ENCODE measurements around the gene FMR1. TPM values are rescaled to one million over a fixed set of nuclear protein-coding genes. Genes with fewer than 3 reads are reported as not detected.

Gene FMR1
- total RNA-seq, 1 experiment from 2014 or later = 80.8 TPM

DNA sequence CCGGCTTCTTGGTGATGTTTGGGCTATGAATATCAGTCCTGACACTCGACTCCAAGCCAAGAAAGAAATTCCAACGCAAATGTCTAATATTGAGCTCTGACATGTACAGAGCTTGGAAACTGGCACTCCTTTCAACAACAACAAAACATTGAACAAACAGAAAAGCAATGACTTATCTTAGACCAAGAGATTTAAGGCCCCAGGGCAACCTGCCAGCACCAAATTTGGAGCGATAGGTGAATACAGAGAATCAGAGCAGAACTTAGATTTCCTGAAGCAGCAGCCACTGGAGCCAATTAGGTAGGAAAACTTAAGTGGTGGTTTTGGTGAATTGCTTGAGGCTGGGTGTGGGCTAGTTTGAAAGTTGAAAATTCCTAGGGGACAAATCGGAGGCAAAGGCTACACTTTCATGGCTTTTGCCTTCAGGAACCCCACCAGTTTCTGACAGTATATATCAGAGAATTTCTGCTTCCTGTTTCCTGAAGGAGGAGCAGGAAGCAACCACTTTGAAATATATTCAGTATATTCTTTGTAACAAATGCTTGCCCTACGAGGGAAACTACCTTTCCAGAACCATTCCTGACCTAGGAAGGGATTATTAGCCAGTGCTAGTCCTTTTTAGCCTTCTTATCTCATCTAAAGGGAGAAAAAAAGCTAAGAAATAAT is 10.1 kb upstream of the FMR1 start:
- Histone ChIP-seq H3K4me1 (peaks cover 36% of the 10 kb centered on the region), H3K27me3 (no peaks in the 10 kb centered on the region), H3K9me3 (replicated peaks) (no peaks in the 10 kb centered on the region), H3K36me3 (no peaks in the 10 kb centered on the region), H3K4me3 (no peak overlapping the region), H3K27ac (peak overlapping the region; percentile 95; the same call in 1 of the 2 replicates)
- DNase-seq = no peak

DNA sequence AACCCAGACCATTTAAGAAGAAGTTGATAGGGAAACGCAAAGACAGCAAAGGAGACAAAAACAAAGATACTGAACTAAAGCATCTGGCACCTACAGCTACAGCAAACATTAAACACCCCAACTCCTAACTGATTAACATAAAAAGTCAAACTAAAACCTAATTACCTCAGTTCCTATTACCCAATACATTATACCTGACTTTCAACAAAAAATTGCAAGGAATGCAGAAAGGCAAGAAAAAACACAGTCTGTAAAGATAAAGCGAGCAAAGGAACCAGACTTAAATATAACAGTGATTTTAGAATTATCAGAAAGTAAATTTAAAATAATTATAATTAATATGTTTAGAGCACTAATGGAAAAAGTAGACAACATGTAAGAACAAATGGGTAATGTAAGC is 9.4 kb upstream of the FMR1 start:
- H3K4me3 ChIP-seq = no peak overlapping the region
- no peaks in the 10 kb centered on the region for H3K27me3 ChIP-seq
- H3K36me3 ChIP-seq = no peaks in the 10 kb centered on the region
- H3K27ac ChIP-seq = no peak overlapping the region
- H3K4me1 ChIP-seq = peaks cover 36% of the 10 kb centered on the region
- DNase-seq = no peak
- H3K9me3 ChIP-seq (replicated peaks) = no peaks in the 10 kb centered on the region

DNA sequence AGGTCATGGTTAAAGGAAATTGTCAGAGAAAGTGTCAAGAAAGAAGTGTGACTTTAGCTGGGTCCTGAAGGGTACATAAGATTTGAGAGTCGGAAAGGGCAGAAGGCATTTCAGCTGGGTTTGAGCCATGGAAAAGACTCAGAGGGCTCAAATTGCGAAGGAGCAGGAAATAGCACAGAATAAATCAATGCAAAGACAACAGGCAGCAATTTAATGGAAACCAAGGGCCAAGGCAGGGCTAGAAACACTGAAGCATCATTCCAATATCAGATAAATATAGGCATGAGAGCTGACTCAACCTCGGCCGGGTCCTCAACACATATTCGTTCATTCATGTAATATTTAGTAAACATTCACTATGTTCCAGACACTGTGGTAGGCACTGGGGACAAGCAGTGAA is 3.6 kb upstream of the FMR1 start:
- no peak for DNase-seq
- H3K9me3 ChIP-seq (replicated peaks) = no peaks in the 10 kb centered on the region
- H3K4me3 ChIP-seq = no peak overlapping the region
- no peaks in the 10 kb centered on the region for H3K4me1 ChIP-seq
- H3K27me3 ChIP-seq = no peaks in the 10 kb centered on the region
- no peak overlapping the region for H3K27ac ChIP-seq
- H3K36me3 ChIP-seq = no peaks in the 10 kb centered on the region

- H3K27me3 ChIP-seq = no peaks in the 10 kb centered on the region
- H3K4me1 ChIP-seq = no peaks in the 10 kb centered on the region; the same call in 1 of the 2 replicates
- H3K27ac ChIP-seq = no peak overlapping the region
- H3K36me3 ChIP-seq = no peaks in the 10 kb centered on the region
- no peak for DNase-seq
- H3K9me3 ChIP-seq (replicated peaks) = no peaks in the 10 kb centered on the region
- H3K4me3 ChIP-seq = no peak overlapping the region
Measured at GRCh38 chrX:147910607-147911006, 1.1 kb upstream of the FMR1 start.

DNA sequence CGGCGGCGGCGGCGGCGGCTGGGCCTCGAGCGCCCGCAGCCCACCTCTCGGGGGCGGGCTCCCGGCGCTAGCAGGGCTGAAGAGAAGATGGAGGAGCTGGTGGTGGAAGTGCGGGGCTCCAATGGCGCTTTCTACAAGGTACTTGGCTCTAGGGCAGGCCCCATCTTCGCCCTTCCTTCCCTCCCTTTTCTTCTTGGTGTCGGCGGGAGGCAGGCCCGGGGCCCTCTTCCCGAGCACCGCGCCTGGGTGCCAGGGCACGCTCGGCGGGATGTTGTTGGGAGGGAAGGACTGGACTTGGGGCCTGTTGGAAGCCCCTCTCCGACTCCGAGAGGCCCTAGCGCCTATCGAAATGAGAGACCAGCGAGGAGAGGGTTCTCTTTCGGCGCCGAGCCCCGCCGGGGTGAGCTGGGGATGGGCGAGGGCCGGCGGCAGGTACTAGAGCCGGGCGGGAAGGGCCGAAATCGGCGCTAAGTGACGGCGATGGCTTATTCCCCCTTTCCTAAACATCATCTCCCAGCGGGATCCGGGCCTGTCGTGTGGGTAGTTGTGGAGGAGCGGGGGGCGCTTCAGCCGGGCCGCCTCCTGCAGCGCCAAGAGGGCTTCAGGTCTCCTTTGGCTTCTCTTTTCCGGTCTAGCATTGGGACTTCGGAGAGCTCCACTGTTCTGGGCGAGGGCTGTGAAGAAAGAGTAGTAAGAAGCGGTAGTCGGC is 528 bp downstream of the FMR1 start:
- no peaks in the 10 kb centered on the region for H3K27me3 ChIP-seq
- H3K4me3 ChIP-seq = peak overlapping the region; percentile 98
- no peaks in the 10 kb centered on the region for H3K9me3 ChIP-seq (replicated peaks)
- peaks cover 2% of the 10 kb centered on the region; the same call in 1 of the 2 replicates for H3K36me3 ChIP-seq
- H3K27ac ChIP-seq = peak overlapping the region; percentile 94
- peak; percentile 43 to 58 for DNase-seq
- H3K4me1 ChIP-seq = no peaks in the 10 kb centered on the region; the same call in 1 of the 2 replicates

DNA sequence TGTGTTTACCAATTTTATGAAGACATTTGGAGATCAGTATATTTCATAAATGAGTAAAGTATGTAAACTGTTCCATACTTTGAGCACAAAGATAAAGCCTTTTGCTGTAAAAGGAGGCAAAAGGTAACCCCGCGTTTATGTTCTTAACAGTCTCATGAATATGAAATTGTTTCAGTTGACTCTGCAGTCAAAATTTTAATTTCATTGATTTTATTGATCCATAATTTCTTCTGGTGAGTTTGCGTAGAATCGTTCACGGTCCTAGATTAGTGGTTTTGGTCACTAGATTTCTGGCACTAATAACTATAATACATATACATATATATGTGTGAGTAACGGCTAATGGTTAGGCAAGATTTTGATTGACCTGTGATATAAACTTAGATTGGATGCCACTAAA is 1.9 kb downstream of the FMR1 start:
- no peak for DNase-seq
- Histone ChIP-seq H3K4me1 (no peaks in the 10 kb centered on the region; the same call in 1 of the 2 replicates), H3K9me3 (replicated peaks) (no peaks in the 10 kb centered on the region), H3K36me3 (peaks cover 2% of the 10 kb centered on the region; the same call in 1 of the 2 replicates), H3K27me3 (no peaks in the 10 kb centered on the region), H3K27ac (no peak overlapping the region), H3K4me3 (peak overlapping the region; percentile 98)

DNA sequence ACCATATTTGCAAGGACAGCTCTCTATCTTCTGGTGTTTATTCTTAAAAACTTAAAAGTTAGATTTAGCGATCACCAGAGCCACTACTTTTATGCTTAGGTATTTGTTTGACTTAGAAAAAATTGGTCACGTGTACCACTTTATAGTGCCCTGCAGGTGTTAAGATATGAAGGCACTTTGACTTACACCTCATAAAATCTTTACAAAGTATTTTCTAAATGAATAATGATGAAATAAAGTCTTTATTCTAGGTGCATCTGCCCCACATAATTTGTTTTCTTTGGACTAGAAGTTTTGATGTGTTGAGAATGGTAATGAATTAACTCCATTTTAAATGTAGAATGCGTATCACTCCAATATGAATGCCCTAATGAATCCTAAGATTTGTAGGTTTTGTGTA is 2.9 kb downstream of the FMR1 start:
- peaks cover 2% of the 10 kb centered on the region; the same call in 1 of the 2 replicates for H3K36me3 ChIP-seq
- H3K9me3 ChIP-seq (replicated peaks) = no peaks in the 10 kb centered on the region
- H3K4me3 ChIP-seq = peak overlapping the region; percentile 98
- H3K4me1 ChIP-seq = peaks cover 7% of the 10 kb centered on the region
- no peaks in the 10 kb centered on the region for H3K27me3 ChIP-seq
- no peak for DNase-seq
- no peak overlapping the region for H3K27ac ChIP-seq

DNA sequence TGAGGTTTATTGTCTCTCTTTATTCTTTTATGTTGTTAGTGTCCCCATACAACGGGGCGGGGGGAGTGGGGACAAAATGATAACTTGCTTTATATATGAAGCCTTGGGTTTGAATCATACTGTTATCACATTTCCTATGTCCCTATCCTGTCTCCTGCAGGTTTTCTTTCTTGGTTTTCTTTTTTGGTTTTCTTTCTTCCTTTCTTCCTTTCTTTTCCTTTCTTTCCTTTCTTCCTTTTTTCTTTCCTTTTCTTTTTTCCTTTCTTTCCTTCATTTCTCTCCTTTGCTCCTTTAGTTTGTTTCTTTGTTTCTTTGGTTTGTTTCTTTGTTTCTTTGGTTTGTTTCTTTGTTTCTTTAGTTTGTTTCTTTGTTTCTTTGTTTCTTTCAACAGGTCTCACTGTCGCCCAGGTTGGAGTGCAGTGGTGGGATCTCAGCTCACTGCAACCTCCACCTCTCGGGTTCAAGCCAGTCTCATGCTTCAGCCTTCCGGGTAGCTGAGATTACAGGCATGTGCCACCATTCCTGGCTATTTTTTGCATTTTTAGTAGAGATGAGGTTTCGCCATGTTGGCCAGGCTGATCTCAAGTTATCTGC is 4.8 kb downstream of the FMR1 start:
- Histone ChIP-seq H3K36me3 (peaks cover 2% of the 10 kb centered on the region; the same call in 1 of the 2 replicates), H3K9me3 (replicated peaks) (no peaks in the 10 kb centered on the region), H3K27me3 (no peaks in the 10 kb centered on the region), H3K4me1 (peaks cover 20% of the 10 kb centered on the region), H3K27ac (no peak overlapping the region), H3K4me3 (no peak overlapping the region)
- DNase-seq = no peak

- peaks cover 2% of the 10 kb centered on the region for H3K36me3 ChIP-seq
- H3K27me3 ChIP-seq = no peaks in the 10 kb centered on the region
- no peak overlapping the region for H3K4me3 ChIP-seq
- no peak for DNase-seq
- H3K27ac ChIP-seq = no peak overlapping the region
- H3K9me3 ChIP-seq (replicated peaks) = no peaks in the 10 kb centered on the region
- H3K4me1 ChIP-seq = peaks cover 20% of the 10 kb centered on the region
Measured at GRCh38 chrX:147917700-147918695, 6.3 kb downstream of the FMR1 start.

- DNase-seq = peak; percentile 33 to 68
- peaks cover 2% of the 10 kb centered on the region for H3K36me3 ChIP-seq
- H3K4me3 ChIP-seq = no peak overlapping the region
- H3K27ac ChIP-seq = peak overlapping the region; percentile 35
- no peaks in the 10 kb centered on the region for H3K9me3 ChIP-seq (replicated peaks)
- peaks cover 20% of the 10 kb centered on the region for H3K4me1 ChIP-seq
- no peaks in the 10 kb centered on the region for H3K27me3 ChIP-seq
Measured at GRCh38 chrX:147920161-147920666, 8.5 kb downstream of the FMR1 start.

GRCh38 chrX:147923605-147924004 is 11.9 kb downstream of the FMR1 start:
- no peak overlapping the region for H3K4me3 ChIP-seq
- H3K36me3 ChIP-seq = peaks cover 4% of the 10 kb centered on the region
- H3K27me3 ChIP-seq = no peaks in the 10 kb centered on the region
- H3K9me3 ChIP-seq (replicated peaks) = no peaks in the 10 kb centered on the region
- no peak for DNase-seq
- peaks cover 20% of the 10 kb centered on the region for H3K4me1 ChIP-seq
- no peak overlapping the region for H3K27ac ChIP-seq

DNA sequence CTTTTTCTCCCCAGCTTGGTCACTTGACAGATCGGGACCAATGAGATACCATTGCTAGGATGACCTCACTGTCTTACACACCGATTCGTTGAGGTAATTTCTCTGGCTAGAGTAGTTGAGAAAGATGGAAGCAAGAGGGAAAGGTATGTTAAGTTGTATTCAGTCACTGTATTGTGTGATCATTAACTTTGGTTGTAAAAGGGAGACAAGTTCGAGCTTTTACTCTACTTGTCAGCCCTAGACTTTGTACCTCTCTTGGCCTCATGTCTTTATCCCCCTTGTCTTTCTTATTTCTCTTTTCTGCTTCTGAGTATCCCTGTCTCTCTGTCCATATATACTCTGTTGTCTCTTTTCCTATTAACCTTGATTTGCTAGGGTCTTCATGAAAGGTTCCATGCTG is 15.5 kb downstream of the FMR1 start:
- no peaks in the 10 kb centered on the region for H3K27me3 ChIP-seq
- no peak overlapping the region for H3K4me3 ChIP-seq
- H3K9me3 ChIP-seq (replicated peaks) = no peaks in the 10 kb centered on the region
- H3K27ac ChIP-seq = no peak overlapping the region
- DNase-seq = no peak
- H3K36me3 ChIP-seq = peaks cover 22% of the 10 kb centered on the region
- H3K4me1 ChIP-seq = no peaks in the 10 kb centered on the region

DNA sequence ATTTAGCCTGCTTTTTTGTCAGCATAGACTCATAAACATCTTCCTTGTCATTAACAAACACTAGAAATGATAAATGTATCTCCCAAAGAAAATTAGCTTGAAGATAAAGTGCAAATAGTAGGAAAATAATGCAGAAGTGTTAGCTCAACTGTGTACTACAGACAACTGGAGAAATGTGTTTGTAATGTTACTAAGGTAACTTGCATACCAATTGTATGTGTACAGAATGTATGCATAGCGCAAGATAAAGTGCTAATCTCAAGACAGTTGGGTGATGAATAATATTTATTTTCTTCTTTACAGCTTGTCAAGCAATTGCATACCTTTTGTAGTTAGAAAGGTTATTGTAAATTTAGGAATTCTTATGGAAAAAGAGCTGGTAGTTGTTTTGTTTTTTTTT is 22.1 kb downstream of the FMR1 start:
- Histone ChIP-seq H3K9me3 (replicated peaks) (no peaks in the 10 kb centered on the region), H3K27me3 (no peaks in the 10 kb centered on the region), H3K27ac (no peak overlapping the region), H3K4me3 (no peak overlapping the region), H3K4me1 (no peaks in the 10 kb centered on the region), H3K36me3 (peaks cover 55% of the 10 kb centered on the region)
- DNase-seq = no peak

DNA sequence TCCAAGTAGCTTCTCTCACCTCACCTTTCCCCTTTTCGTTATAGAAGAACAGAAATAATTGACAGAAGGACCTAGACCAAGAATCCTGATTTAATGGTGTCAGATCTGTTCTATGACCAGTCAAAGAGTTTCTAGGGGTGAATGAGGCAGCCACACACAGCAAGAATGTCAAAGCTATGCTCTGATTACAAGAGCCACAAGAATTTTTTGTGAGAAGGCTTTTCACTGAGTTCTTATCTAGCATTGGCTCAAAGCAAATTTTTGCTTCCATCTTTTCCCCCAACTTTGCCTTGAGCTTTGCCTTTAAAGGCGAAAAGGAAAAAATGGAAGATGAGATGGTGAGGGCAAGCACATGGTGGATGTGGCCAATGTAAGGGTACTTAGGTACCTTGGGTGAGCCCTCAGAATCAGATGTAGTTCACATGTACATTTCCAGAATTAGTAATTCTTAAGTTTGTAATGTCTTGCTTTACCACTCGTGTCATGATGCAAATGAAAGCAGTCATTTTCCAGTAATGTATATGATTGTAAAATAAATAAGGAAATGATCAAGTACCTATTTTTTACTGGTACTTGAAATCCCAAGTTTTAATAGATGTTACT is 23.5 kb downstream of the FMR1 start:
- Histone ChIP-seq H3K27ac (no peak overlapping the region), H3K9me3 (replicated peaks) (no peaks in the 10 kb centered on the region), H3K4me1 (no peaks in the 10 kb centered on the region), H3K27me3 (no peaks in the 10 kb centered on the region), H3K36me3 (peaks cover 54% of the 10 kb centered on the region), H3K4me3 (no peak overlapping the region)
- no peak for DNase-seq

Measured in SJCRH30 (cell line).